IMR-90 (cell line): Measurements from ENCODE around the gene C16orf89. TPM values are rescaled to one million over a fixed set of nuclear protein-coding genes. Genes with fewer than 3 reads are reported as not detected.

Experiments
- ATAC-seq: fragments of 200-7000 bp; cut with Tn5 transposase; 2 replicates; pipeline ENCODE4 v1.9.1; 2020; ENCODE audit warnings: low read depth, mild to moderate bottlenecking, moderate library complexity
- BruUV-seq: library from RNA; stranded (reverse); fragments of 400-500 nt; replicated peaks from 2 replicates; lab custom pipeline; 2021; lab: Mats Ljungman, UMichigan
- CTCF ChIA-PET: fragments of 300-600 bp; formaldehyde crosslinking; extraction: SDS; loops from one replicate; lab custom pipeline; 2021; ENCODE audit warnings: antibody characterized with exemption; lab: Yijun Ruan, JAX
- POLR2A ChIA-PET: fragments of 300-600 bp; sonication (Branson Sonifier 250); formaldehyde crosslinking; loops from one replicate; lab custom pipeline; 2022; ENCODE audit warnings: antibody characterized with exemption; ENCODE audit not compliant: unreplicated experiment; lab: Charles Lee
- DNase-seq: peaks from one replicate; pipeline ENCODE4 v3.0.0; 2013
- H2AFZ ChIP-seq: replicated peaks from 2 replicates; pipeline ENCODE3; 2013; ENCODE audit warnings: low read length, mild to moderate bottlenecking; ENCODE audit not compliant: poor library complexity
- H2AK5ac ChIP-seq: 2 replicates; pipeline ENCODE4 v1.6.1; 2013; ENCODE audit warnings: low read depth, low read length, inconsistent platforms
- H2AK9ac ChIP-seq: replicated peaks from 2 replicates; pipeline ENCODE3; 2013; ENCODE audit warnings: mild to moderate bottlenecking, low read depth, low read length, moderate library complexity; ENCODE audit not compliant: poor library complexity
- H2BK120ac ChIP-seq: 2 replicates; pipeline ENCODE4 v1.6.1; 2013; ENCODE audit warnings: low read depth, low read length, inconsistent platforms
- H2BK15ac ChIP-seq: 3 replicates; pipeline ENCODE4 v1.6.1; 2013; ENCODE audit warnings: low read depth, low read length, inconsistent platforms
- H2BK20ac ChIP-seq: 2 replicates; pipeline ENCODE4 v1.6.1; 2013; ENCODE audit warnings: low read depth, mild to moderate bottlenecking, inconsistent platforms, low read length, moderate library complexity
- H2BK5ac ChIP-seq: 2 replicates; pipeline ENCODE4 v1.6.1; 2013; ENCODE audit warnings: mild to moderate bottlenecking, low read depth, low read length, inconsistent platforms; ENCODE audit not compliant: poor library complexity, severe bottlenecking
- H3K14ac ChIP-seq: replicated peaks from 2 replicates; pipeline ENCODE4 v1.6.1; 2013; ENCODE audit warnings: low read depth, low read length, inconsistent platforms
- H3K18ac ChIP-seq: 2 replicates; pipeline ENCODE4 v1.6.1; 2013; ENCODE audit warnings: low read depth, low read length, control low read depth
- H3K23ac ChIP-seq: 2 replicates; pipeline ENCODE4 v1.6.1; 2013; ENCODE audit warnings: low read depth, low read length, inconsistent platforms
- H3K27ac ChIP-seq: 2 replicates; pipeline ENCODE4 v1.5.1; 2013; ENCODE audit warnings: mild to moderate bottlenecking, control low read depth, low read length; ENCODE audit not compliant: insufficient read depth
- H3K27me3 ChIP-seq: 2 replicates; pipeline ENCODE4 v1.6.1; 2013; ENCODE audit warnings: low read length; ENCODE audit not compliant: control insufficient read depth, insufficient read depth
- H3K36me3 ChIP-seq: 2 replicates; pipeline ENCODE4 v1.6.1; 2013; ENCODE audit warnings: low read length, mixed read lengths; ENCODE audit not compliant: control insufficient read depth, insufficient read depth
- H3K4ac ChIP-seq: 2 replicates; pipeline ENCODE4 v1.6.1; 2013; ENCODE audit warnings: low read depth, low read length, inconsistent platforms
- H3K4me1 ChIP-seq: 2 replicates; pipeline ENCODE4 v1.6.1; 2013; ENCODE audit warnings: low read length, mixed read lengths; ENCODE audit not compliant: control insufficient read depth, insufficient read depth
- H3K4me2 ChIP-seq: 2 replicates; pipeline ENCODE4 v1.6.1; 2013; ENCODE audit warnings: low read depth, mild to moderate bottlenecking, control low read depth, low read length, moderate library complexity
- H3K4me3 ChIP-seq: 2 replicates; pipeline ENCODE4 v1.5.1; 2013; ENCODE audit warnings: low read depth, mild to moderate bottlenecking, control low read depth, low read length, moderate library complexity; ENCODE audit not compliant: insufficient read depth
- H3K56ac ChIP-seq: 2 replicates; pipeline ENCODE4 v1.6.1; 2013; ENCODE audit warnings: low read length, inconsistent platforms; ENCODE audit not compliant: insufficient read depth; ENCODE audit errors: extremely low read depth
- H3K79me1 ChIP-seq, 2 experiments: 2 replicates each; pipeline ENCODE4 v1.6.1; 2013; ENCODE audit warnings: low read length in 2 of 2, inconsistent platforms in 1 of 2, low read depth in 1 of 2
- H3K9ac ChIP-seq: 2 replicates; pipeline ENCODE4 v1.6.1; 2013; ENCODE audit warnings: low read depth, low read length, control low read depth
- H3K9me1 ChIP-seq: 2 replicates; pipeline ENCODE4 v1.6.1; 2013; ENCODE audit warnings: low read length, inconsistent platforms; ENCODE audit not compliant: insufficient read depth
- H3K9me3 ChIP-seq: 2 replicates; pipeline ENCODE4 v1.6.1; 2013; ENCODE audit warnings: low read length; ENCODE audit not compliant: control insufficient read depth, insufficient read depth
- H4K20me1 ChIP-seq: 2 replicates; pipeline ENCODE4 v1.6.1; 2013; ENCODE audit warnings: low read length, inconsistent platforms; ENCODE audit not compliant: insufficient read depth
- H4K5ac ChIP-seq: 2 replicates; pipeline ENCODE4 v1.6.1; 2013; ENCODE audit warnings: mild to moderate bottlenecking, low read depth, low read length, control low read depth
- H4K8ac ChIP-seq, 2 experiments: 2 replicates each; pipeline ENCODE4 v1.6.1; 2013; ENCODE audit warnings: low read depth in 2 of 2, low read length in 2 of 2, control low read depth in 1 of 2, inconsistent platforms in 1 of 2
- H4K91ac ChIP-seq: 2 replicates; pipeline ENCODE4 v1.6.1; 2013; ENCODE audit warnings: low read depth, low read length, inconsistent platforms; ENCODE audit not compliant: insufficient read depth
- MAFK ChIP-seq: IDR thresholded peaks from 2 replicates; pipeline ENCODE4 v1.6.1; 2012; ENCODE audit warnings: low read depth, low read length, improper control_type of control experiment
- NFE2L2 ChIP-seq: fragments of 150-350 bp; IDR thresholded peaks from 2 replicates; pipeline ENCODE4 v1.6.1; 2016; ENCODE audit warnings: low read depth, mild to moderate bottlenecking, low read length
- POLR2A ChIP-seq: IDR thresholded peaks from 2 replicates; pipeline ENCODE4 v1.6.1; 2012; ENCODE audit warnings: mild to moderate bottlenecking, low read depth, low read length
- RCOR1 ChIP-seq: IDR thresholded peaks from 2 replicates; pipeline ENCODE4 v1.6.1; 2012; ENCODE audit warnings: mild to moderate bottlenecking, low read length, improper control_type of control experiment; ENCODE audit not compliant: insufficient replicate concordance
- WGBS, 2 experiments: methylation state at CpG; one replicate each; pipeline versions ENCODE4 v1.1.5 to v1.1.7; 2013; ENCODE audit warnings: missing lambda C conversion rate in 2 of 2; ENCODE audit not compliant: insufficient read length in 1 of 2; ENCODE audit errors: extremely low coverage in 2 of 2; 5-methylcytosine and 5-hydroxymethylcytosine counted together
- dilution Hi-C: fragments of 300-500 bp; cut with HindIII; formaldehyde crosslinking; loops from one replicate; pipeline ENCODE4 v1.14.3; 2018; ENCODE audit warnings: low sequenced_read_pairs; ENCODE audit not compliant: unreplicated experiment
- in situ Hi-C: fragments of 300-500 bp; cut with MboI; formaldehyde crosslinking; loops from 3 replicates; pipeline ENCODE4 v1.14.3; 2019; ENCODE audit warnings: low sequenced_read_pairs, inconsistent platforms, mixed read lengths
- intact Hi-C: fragments of 100-400 bp; cut with micrococcal nuclease; formaldehyde crosslinking; loops from 2 replicates; pipeline ENCODE4 v1.10.0; 2022
- polyA plus RNA-seq, 3 experiments: library from polyadenylated mRNA; depleted of rRNA; stranded (reverse); fragments of >200 nt; gene quantifications; 2 replicates each; pipeline ENCODE4 v1.2.3, GENCODE V29; 2012; ENCODE audit warnings: low replicate concordance in 1 of 3
- total RNA-seq: library from RNA; depleted of rRNA; stranded (reverse); fragments of >200 nt; gene quantifications from 2 replicates; pipeline ENCODE4 v1.2.3, GENCODE V29; 2012
- TF ChIP-seq, protein P1 (sequence below): fragments of 150-350 bp; IDR thresholded peaks from 2 replicates; pipeline ENCODE4 v1.6.1; 2017; ENCODE audit warnings: mild to moderate bottlenecking, antibody characterized with exemption, low read length, low read depth

C16orf89 gene
- total and polyA plus RNA-seq, 2 of the 4 experiments (the other 2 are of a cell fraction), result 0.17 to 0.18 TPM

DNA sequence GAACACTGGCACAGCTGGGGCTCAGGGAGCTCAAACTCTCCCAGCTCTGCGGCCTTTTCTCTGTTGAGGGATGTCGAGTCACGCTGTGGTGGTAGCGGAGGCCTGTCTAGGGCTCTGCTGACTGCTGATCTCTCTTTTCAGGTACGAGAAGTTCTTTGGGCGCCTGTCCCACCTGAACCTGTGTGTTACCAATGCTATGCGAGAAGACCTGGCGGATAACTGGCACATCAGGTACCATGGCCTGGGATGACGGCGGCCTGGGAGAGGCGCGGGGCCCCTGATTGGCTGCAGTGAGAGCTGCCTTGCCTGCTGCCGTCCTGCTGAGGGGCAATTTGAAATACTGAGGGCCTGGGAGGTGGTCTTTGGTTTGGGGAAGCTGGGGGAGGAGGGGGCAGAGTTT lies 11.5 kb upstream of the C16orf89 start:
- Histone ChIP-seq H3K27ac (no peak overlapping the region), H4K91ac (no peak overlapping the region), H3K27me3 (no peaks in the 10 kb centered on the region), H2BK120ac (no peak overlapping the region), H3K36me3 (peaks cover 34% of the 10 kb centered on the region), H3K14ac (no peak overlapping the region), H3K9me3 (no peaks in the 10 kb centered on the region), H2AK9ac (no peak overlapping the region), H3K23ac (no peak overlapping the region), H3K18ac (no peak overlapping the region), H2BK5ac (no peak overlapping the region), H2BK15ac (no peak overlapping the region), H2BK20ac (no peak overlapping the region), H2AK5ac (no peak overlapping the region), H3K9ac (no peak overlapping the region), H4K20me1 (no peaks in the 10 kb centered on the region), H3K79me1 (peaks cover 4 to 33% of the 10 kb centered on the region in 2 experiments; a peak in 3 of 4 replicates), H3K4me2 (no peak overlapping the region), H3K56ac (no peak overlapping the region), H3K4me1 (peaks cover 3% of the 10 kb centered on the region; the same call in 1 of the 2 replicates), H4K5ac (no peak overlapping the region), H4K8ac (no peak overlapping the region), H2AFZ (no peak overlapping the region), H3K4ac (no peak overlapping the region), H3K9me1 (peaks cover 8% of the 10 kb centered on the region), H3K4me3 (no peak overlapping the region)
- dilution Hi-C loops (no loop called here), in situ Hi-C loops (no loop called here), intact Hi-C loops (no loop called here)
- ChIA-PET POLR2A (interaction anchor here (0.6 kb wide), 1 partner anchor 216 kb away, joined by 13 read pairs; no protein-coding TSS in a partner anchor), CTCF (no interaction called here)
- 100% methylated on average over 3 of the region's 13 CpGs; no CpG with 5 or more reads in 1 of the 2 experiments for WGBS, 2 experiments
- no TSS peak for BruUV-seq
- DNase-seq, result no peak
- no peak for TF ChIP-seq RCOR1
- TF ChIP-seq, protein P1, sequence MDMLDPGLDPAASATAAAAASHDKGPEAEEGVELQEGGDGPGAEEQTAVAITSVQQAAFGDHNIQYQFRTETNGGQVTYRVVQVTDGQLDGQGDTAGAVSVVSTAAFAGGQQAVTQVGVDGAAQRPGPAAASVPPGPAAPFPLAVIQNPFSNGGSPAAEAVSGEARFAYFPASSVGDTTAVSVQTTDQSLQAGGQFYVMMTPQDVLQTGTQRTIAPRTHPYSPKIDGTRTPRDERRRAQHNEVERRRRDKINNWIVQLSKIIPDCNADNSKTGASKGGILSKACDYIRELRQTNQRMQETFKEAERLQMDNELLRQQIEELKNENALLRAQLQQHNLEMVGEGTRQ, result no peak
- no peak for TF ChIP-seq MAFK
- TF ChIP-seq POLR2A, result no peak
- TF ChIP-seq NFE2L2, result no peak
- ATAC-seq, result no peak
